ENCODE measurements around the gene CCDC85B. TPM values are rescaled to one million over a fixed set of nuclear protein-coding genes. Genes with fewer than 3 reads are reported as not detected.
A peak's percentile ranks its signal among the peaks of the same experiment; 100 is the strongest.

The CCDC85B gene
- total and polyA plus RNA-seq, 2 of the 13 experiments (the other 11 are each of a cell fraction or from before 2014, with no cell fraction given) = 8.2 to 19.5 TPM

DNA sequence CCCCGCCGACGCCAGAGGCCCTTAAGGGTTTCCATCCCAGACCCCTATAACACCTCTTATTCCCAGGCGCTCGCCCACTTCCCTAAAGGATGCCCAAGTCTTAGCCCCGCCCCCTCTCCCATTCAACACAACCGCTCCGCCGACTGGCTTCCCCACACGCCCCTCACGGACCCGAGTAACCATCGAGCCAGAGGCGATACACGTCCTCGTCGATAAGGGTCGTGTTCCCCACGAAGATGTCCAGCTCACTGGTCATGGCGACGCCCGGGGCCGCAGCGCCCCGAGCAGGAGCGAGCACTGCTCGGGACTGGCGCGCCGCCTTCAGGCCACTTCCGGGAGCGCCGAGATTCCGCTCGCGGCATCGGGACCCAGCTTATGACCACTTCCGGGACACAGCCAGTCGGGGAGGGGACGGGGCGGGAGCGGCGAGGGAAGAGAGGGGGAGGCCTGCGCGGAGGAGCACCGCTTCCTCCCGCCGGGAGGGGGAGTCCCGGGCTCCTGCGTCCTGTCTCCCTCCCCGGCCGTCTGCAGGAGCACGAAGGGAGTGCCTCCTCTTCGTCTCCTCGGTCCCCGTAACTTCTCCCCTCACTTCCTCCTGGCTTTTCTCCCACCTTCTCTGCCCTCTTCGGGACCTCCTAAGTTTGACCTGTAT is 2.2 kb upstream of the CCDC85B start, which contains the start of gene FIBP (continued):
- TF ChIP-seq, protein P1, sequence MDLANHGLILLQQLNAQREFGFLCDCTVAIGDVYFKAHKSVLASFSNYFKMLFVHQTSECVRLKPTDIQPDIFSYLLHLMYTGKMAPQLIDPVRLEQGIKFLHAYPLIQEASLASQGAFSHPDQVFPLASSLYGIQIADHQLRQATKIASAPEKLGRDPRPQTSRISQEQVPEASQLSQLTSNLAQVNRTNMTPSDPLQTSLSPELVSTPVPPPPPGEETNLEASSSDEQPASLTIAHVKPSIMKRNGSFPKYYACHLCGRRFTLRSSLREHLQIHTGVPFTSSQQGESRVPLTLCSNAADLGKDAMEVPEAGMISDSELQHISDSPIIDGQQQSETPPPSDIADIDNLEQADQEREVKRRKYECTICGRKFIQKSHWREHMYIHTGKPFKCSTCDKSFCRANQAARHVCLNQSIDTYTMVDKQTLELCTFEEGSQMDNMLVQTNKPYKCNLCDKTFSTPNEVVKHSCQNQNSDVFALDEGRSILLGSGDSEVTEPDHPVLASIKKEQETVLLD (CRISPR knock-in tag; IDR thresholded peaks at IDR 0.05; ENCODE audit: low read depth) = no peak; the same call in 1 of the 2 replicates
- 0 out of 2 replicates have a peak, but pooled peaks have one; percentile 24 for TF ChIP-seq KLF12 (CRISPR knock-in tag; IDR thresholded peaks at IDR 0.05; ENCODE audit: borderline replicate concordance)
- TF ChIP-seq IRX3 (CRISPR knock-in tag; IDR thresholded peaks at IDR 0.05; ENCODE audit: borderline replicate concordance, low read depth) = no peak
- TF ChIP-seq, protein P2, sequence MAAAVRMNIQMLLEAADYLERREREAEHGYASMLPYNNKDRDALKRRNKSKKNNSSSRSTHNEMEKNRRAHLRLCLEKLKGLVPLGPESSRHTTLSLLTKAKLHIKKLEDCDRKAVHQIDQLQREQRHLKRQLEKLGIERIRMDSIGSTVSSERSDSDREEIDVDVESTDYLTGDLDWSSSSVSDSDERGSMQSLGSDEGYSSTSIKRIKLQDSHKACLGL (CRISPR knock-in tag; IDR thresholded peaks at IDR 0.05) = no peak; the same call in 1 of the 2 replicates
- no peak for TF ChIP-seq NBN (conservative IDR thresholded peaks at IDR 0.05)
- TF ChIP-seq, protein P3, sequence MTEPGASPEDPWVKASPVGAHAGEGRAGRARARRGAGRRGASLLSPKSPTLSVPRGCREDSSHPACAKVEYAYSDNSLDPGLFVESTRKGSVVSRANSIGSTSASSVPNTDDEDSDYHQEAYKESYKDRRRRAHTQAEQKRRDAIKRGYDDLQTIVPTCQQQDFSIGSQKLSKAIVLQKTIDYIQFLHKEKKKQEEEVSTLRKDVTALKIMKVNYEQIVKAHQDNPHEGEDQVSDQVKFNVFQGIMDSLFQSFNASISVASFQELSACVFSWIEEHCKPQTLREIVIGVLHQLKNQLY (CRISPR knock-in tag; IDR thresholded peaks at IDR 0.05) = peak; percentile 12; the same call in 1 of the 2 replicates
- TF ChIP-seq JUN (CRISPR knock-in tag; IDR thresholded peaks at IDR 0.05) = no peak; the same call in 1 of the 2 replicates
- TF ChIP-seq, protein P4, sequence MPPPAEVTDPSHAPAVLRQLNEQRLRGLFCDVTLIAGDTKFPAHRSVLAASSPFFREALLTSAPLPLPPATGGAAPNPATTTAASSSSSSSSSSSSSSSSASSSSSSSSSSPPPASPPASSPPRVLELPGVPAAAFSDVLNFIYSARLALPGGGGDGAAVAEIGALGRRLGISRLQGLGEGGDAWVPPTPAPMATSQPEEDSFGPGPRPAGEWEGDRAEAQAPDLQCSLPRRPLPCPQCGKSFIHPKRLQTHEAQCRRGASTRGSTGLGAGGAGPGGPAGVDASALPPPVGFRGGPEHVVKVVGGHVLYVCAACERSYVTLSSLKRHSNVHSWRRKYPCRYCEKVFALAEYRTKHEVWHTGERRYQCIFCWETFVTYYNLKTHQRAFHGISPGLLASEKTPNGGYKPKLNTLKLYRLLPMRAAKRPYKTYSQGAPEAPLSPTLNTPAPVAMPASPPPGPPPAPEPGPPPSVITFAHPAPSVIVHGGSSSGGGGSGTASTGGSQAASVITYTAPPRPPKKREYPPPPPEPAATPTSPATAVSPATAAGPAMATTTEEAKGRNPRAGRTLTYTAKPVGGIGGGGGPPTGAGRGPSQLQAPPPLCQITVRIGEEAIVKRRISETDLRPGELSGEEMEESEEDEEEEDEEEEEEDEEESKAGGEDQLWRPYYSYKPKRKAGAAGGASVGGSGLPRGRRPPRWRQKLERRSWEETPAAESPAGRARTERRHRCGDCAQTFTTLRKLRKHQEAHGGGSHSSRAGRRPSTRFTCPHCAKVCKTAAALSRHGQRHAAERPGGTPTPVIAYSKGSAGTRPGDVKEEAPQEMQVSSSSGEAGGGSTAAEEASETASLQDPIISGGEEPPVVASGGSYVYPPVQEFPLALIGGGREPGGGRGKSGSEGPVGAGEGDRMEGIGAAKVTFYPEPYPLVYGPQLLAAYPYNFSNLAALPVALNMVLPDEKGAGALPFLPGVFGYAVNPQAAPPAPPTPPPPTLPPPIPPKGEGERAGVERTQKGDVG (CRISPR knock-in tag; IDR thresholded peaks at IDR 0.05; ENCODE audit: borderline replicate concordance) = 0 out of 2 replicates have a peak, but pooled peaks have one; percentile 35
- no peak for TF ChIP-seq ZNF12 (CRISPR knock-in tag; IDR thresholded peaks at IDR 0.05)
- TF ChIP-seq ZNF713 (CRISPR knock-in tag; IDR thresholded peaks at IDR 0.05) = no peak
- no peak for TF ChIP-seq KLF6 (CRISPR knock-in tag; IDR thresholded peaks at IDR 0.05)
- TF ChIP-seq NFE2L2 (IDR thresholded peaks at IDR 0.05; ENCODE audit: low read length) = no peak
- TF ChIP-seq TEAD2 (CRISPR knock-in tag; IDR thresholded peaks at IDR 0.05) = no peak
- TF ChIP-seq, protein P5, sequence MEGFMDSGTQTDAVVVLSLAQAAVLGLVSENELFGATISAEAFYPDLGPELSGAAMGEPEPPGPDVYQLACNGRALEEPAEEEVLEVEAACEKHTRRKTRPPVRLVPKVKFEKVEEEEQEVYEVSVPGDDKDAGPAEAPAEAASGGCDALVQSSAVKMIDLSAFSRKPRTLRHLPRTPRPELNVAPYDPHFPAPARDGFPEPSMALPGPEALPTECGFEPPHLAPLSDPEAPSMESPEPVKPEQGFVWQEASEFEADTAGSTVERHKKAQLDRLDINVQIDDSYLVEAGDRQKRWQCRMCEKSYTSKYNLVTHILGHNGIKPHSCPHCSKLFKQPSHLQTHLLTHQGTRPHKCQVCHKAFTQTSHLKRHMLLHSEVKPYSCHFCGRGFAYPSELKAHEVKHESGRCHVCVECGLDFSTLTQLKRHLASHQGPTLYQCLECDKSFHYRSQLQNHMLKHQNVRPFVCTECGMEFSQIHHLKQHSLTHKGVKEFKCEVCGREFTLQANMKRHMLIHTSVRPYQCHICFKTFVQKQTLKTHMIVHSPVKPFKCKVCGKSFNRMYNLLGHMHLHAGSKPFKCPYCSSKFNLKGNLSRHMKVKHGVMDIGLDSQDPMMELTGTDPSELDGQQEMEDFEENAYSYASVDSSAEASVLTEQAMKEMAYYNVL (CRISPR knock-in tag; IDR thresholded peaks at IDR 0.05; ENCODE audit: borderline replicate concordance) = no peak
- TF ChIP-seq SMC3 (IDR thresholded peaks at IDR 0.05; ENCODE audit: low read length) = peak; percentile 18; the same call in 1 of the 2 replicates
- TF ChIP-seq, protein P6, sequence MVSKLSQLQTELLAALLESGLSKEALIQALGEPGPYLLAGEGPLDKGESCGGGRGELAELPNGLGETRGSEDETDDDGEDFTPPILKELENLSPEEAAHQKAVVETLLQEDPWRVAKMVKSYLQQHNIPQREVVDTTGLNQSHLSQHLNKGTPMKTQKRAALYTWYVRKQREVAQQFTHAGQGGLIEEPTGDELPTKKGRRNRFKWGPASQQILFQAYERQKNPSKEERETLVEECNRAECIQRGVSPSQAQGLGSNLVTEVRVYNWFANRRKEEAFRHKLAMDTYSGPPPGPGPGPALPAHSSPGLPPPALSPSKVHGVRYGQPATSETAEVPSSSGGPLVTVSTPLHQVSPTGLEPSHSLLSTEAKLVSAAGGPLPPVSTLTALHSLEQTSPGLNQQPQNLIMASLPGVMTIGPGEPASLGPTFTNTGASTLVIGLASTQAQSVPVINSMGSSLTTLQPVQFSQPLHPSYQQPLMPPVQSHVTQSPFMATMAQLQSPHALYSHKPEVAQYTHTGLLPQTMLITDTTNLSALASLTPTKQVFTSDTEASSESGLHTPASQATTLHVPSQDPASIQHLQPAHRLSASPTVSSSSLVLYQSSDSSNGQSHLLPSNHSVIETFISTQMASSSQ (IDR thresholded peaks at IDR 0.05; ENCODE audit: low read depth) = no peak
- TF ChIP-seq, protein P6 (CRISPR knock-in tag; IDR thresholded peaks at IDR 0.05; ENCODE audit: borderline replicate concordance) = no peak

Data from HepG2 (cell line).